ENCODE results near the gene RASGRP4.
A peak's percentile ranks its signal among the peaks of the same experiment; 100 is the strongest.
"Not testable (repeated sequence)": the region's sequence is repeated elsewhere in the genome, so short reads cannot be mapped to it uniquely, and the experiment has no call there.

The RASGRP4 gene

GRCh38 chr19:38412961-38413360 is 13.1 kb downstream of the RASGRP4 start:
- DNase-seq = no peak

GRCh38 chr19:38412491-38412890 is 13.5 kb downstream of the RASGRP4 start:
- DNase-seq = no peak

GRCh38 chr19:38411898-38412297 is 14.1 kb downstream of the RASGRP4 start:
- not testable (repeated sequence) for DNase-seq

GRCh38 chr19:38411041-38411712 is 14.8 kb downstream of the RASGRP4 start:
- DNase-seq = no peak

GRCh38 chr19:38410407-38410806 is 15.6 kb downstream of the RASGRP4 start:
- DNase-seq = not testable (repeated sequence)

GRCh38 chr19:38409631-38410133 is 16.3 kb downstream of the RASGRP4 start:
- DNase-seq = no peak

GRCh38 chr19:38405276-38405675 is 20.7 kb downstream of the RASGRP4 start:
- DNase-seq = no peak

GRCh38 chr19:38404858-38405257 is 21.2 kb downstream of the RASGRP4 start:
- DNase-seq = no peak

GRCh38 chr19:38402967-38403674 is 22.9 kb downstream of the RASGRP4 start, which contains the start of gene FAM98C:
FAM98C (plus strand) TSS chr19:38403093; CDS start chr19:38403154, 61 bp downstream.
- DNase-seq = peak; percentile 98

GRCh38 chr19:38402623-38402966 is 23.4 kb downstream of the RASGRP4 start:
- DNase-seq = no peak

GRCh38 chr19:38401148-38401547 is 24.9 kb downstream of the RASGRP4 start:
- no peak for DNase-seq

- DNase-seq = no peak
Measured at GRCh38 chr19:38400361-38400760, 25.7 kb downstream of the RASGRP4 start.

- no peak for DNase-seq
Measured at GRCh38 chr19:38399537-38399936, 26.5 kb downstream of the RASGRP4 start.

GRCh38 chr19:38399081-38399480 is 26.9 kb downstream of the RASGRP4 start:
- no peak for DNase-seq

- peak; percentile 39 for DNase-seq
Measured at GRCh38 chr19:38395381-38396114, 30.5 kb downstream of the RASGRP4 start.

GRCh38 chr19:38394488-38394887 is 31.5 kb downstream of the RASGRP4 start:
- peak; percentile 81 for DNase-seq

- DNase-seq = no peak
Measured at GRCh38 chr19:38392707-38393308, 33.2 kb downstream of the RASGRP4 start.

GRCh38 chr19:38391911-38392464 is 34.0 kb downstream of the RASGRP4 start:
- no peak for DNase-seq

GRCh38 chr19:38389957-38390924 is 35.8 kb downstream of the RASGRP4 start:
- no peak for DNase-seq

GRCh38 chr19:38389101-38389925 is 36.7 kb downstream of the RASGRP4 start:
- peak; percentile 38 for DNase-seq

All from NCI-H146 (cell line).